Transverse colon (tissue), 4 donors: ENCODE measurements around the gene ZNF669. TPM values are rescaled to one million over a fixed set of nuclear protein-coding genes. Genes with fewer than 3 reads are reported as not detected.

Experiments
- DNase-seq: peaks from one replicate; pipeline ENCODE4 v3.0.0-alpha.2; 2019
- H3K27ac ChIP-seq, 4 donors: fragments of 200-600 bp; sonication (generic); 2 replicates each; pipeline ENCODE4 v1.5.1; 2016 to 2018; ENCODE audit warnings: inconsistent platforms in 4 of 4
- H3K27me3 ChIP-seq: fragments of 200-600 bp; sonication (generic); 2 replicates; pipeline ENCODE4 v1.5.1; 2017; ENCODE audit warnings: inconsistent platforms
- H3K36me3 ChIP-seq, 4 donors: fragments of 200-600 bp; sonication (generic); 2 replicates each; pipeline ENCODE4 v1.5.1; 2017 to 2019; ENCODE audit warnings: inconsistent platforms in 4 of 4
- H3K4me1 ChIP-seq, 4 donors: fragments of 200-600 bp; sonication (generic); 2 replicates each; pipeline ENCODE4 v1.5.1; 2017 to 2020; ENCODE audit warnings: inconsistent platforms in 4 of 4
- H3K4me3 ChIP-seq, 4 donors: fragments of 200-600 bp; sonication (generic); 1 replicate in 1 of 4; 2 replicates in 3 of 4; pipeline versions ENCODE4 v1.5.1 to v1.6.1; 2017 to 2019; ENCODE audit warnings: inconsistent platforms in 4 of 4
- H3K9me3 ChIP-seq, 2 donors: fragments of 200-600 bp; sonication (generic); 2 replicates each; pipeline ENCODE4 v1.5.1; 2017 to 2019; ENCODE audit warnings: inconsistent platforms in 2 of 2
- CTCF ChIP-seq, 5 experiments: fragments of 200-600 bp in 3 of 5; fragments of 450-650 bp in 2 of 5; sonication (generic) in 3 of 5; IDR thresholded peaks; 1 replicate in 2 of 5; 2 replicates in 3 of 5; pipeline ENCODE4 v1.5.1; 2016 to 2017; ENCODE audit warnings: antibody characterized with exemption in 5 of 5, inconsistent platforms in 3 of 5, mild to moderate bottlenecking in 2 of 5, moderate library complexity in 1 of 5
- EP300 ChIP-seq: sonication (generic); formaldehyde crosslinking; IDR thresholded peaks from one replicate; pipeline ENCODE4 v1.6.1; 2017; ENCODE audit warnings: antibody characterized with exemption, low read depth
- POLR2A ChIP-seq: fragments of 450-650 bp; IDR thresholded peaks from one replicate; pipeline ENCODE4 v1.6.1; 2016; ENCODE audit warnings: antibody characterized with exemption, mild to moderate bottlenecking, moderate library complexity
- POLR2AphosphoS5 ChIP-seq, 3 donors: sonication (generic); formaldehyde crosslinking; IDR thresholded peaks; one replicate each; pipeline ENCODE4 v1.6.1; 2016; ENCODE audit warnings: antibody characterized with exemption in 3 of 3
- WGBS, 2 donors: methylation state at CpG; one replicate each; pipeline ENCODE4 v1.1.5; 2018; ENCODE audit warnings: low coverage in 1 of 2; 5-methylcytosine and 5-hydroxymethylcytosine counted together
- in situ Hi-C, 4 donors: fragments of 200-750 bp; cut with MboI; loops; one replicate each; pipeline versions ENCODE4 v1.15.0 to v1.15.1; 2017; ENCODE audit warnings: low sequenced_read_pairs in 3 of 4, low pct_ligation_motif_present in 1 of 4, low pct_unique_long_range_greater_than_20kb in 1 of 4
- intact Hi-C: fragments of 100-400 bp; cut with DNase I; formaldehyde crosslinking; loops from one replicate; pipeline ENCODE4 v1.15.1; 2023; ENCODE audit warnings: low total_unique reads
- total RNA-seq, 4 donors: library from RNA; depleted of rRNA; stranded (reverse); fragments of >200 nt; gene quantifications; one replicate each; pipeline ENCODE4 v1.1.0, GENCODE V29; 2016

Gene ZNF669
- total RNA-seq, 4 donors from 2014 or later, result 2.4 to 26.2 (median 4.9) TPM

GRCh38 chr1:247054992-247055415, 49.2 kb downstream of the ZNF669 start:
- intact Hi-C loops, result no loop called here
- in situ Hi-C loops, result no loop called here
- H3K9me3 ChIP-seq, result peaks cover 42 to 44% of the 10 kb centered on the region in 2 donors
- TF ChIP-seq EP300 (no peak), POLR2A (no peak), POLR2AphosphoS5 (IDR thresholded peaks at IDR 0.05) (no peak), CTCF (IDR thresholded peaks at IDR 0.05) (no peak)
- no peak for DNase-seq
- no peaks in the 10 kb centered on the region for H3K27me3 ChIP-seq
- no peak overlapping the region for H3K4me3 ChIP-seq
- H3K27ac ChIP-seq, result no peak overlapping the region
- no peaks in the 10 kb centered on the region for H3K36me3 ChIP-seq
- H3K4me1 ChIP-seq, result peaks cover 0 to 6% (median 3%) of the 10 kb centered on the region in 4 donors
- WGBS, 2 donors, result 47% methylated on average over 2 of the region's 2 CpGs; no CpG with 5 or more reads in 1 of the 2 donors

Other genes starting within 250 kb of the ZNF669 start
- 100 to 1,000 TPM in 1 of 4 donors, 10 to 100 TPM in 2, 1 to 10 TPM in 1; 10.0 to 113 (median 34.7) TPM for gene AHCTF1, start 172.4 kb downstream of the ZNF669 start, total RNA-seq
- gene ZNF695, start 96.3 kb downstream of the ZNF669 start, total RNA-seq, result 10 to 100 TPM in 1 of 4 donors, under 1 TPM in 2, not detected in 1; 0.16 to 11.7 (median 0.27) TPM
- gene ZNF670, start 25.5 kb downstream of the ZNF669 start, total RNA-seq, result 1 to 10 TPM; 1.9 to 4.6 (median 2.6) TPM
- 10 to 100 TPM; 27.5 to 61.1 (median 41.5) TPM for gene ZNF124, start 67.7 kb upstream of the ZNF669 start, total RNA-seq
- gene VN1R5, start 151.7 kb upstream of the ZNF669 start, total RNA-seq, result not detected
- 10 to 100 TPM; 12.4 to 35.8 (median 28.7) TPM for gene ZNF496, start 227.5 kb upstream of the ZNF669 start, total RNA-seq